Measurements from ENCODE around the gene COL21A1. TPM values are rescaled to one million over a fixed set of nuclear protein-coding genes. Genes with fewer than 3 reads are reported as not detected.

Gene COL21A1
- total RNA-seq, 1 experiment from 2014 or later, result 0.66 TPM

GRCh38 chr6:56009636-56010035 is 237.7 kb downstream of the COL21A1 start:
- in situ Hi-C loops (cut with HindIII; ENCODE audit: low pct_unique_long_range_greater_than_20kb, low sequenced_read_pairs), result no loop called here
- DNase-seq (ENCODE audit: low read depth, low spot score), result no peak

Small RNAs within 50 kb of the gene (small RNA-seq; reads per million reads assigned to genes)
- gene DHFRP6, result 0 reads per million in 2 experiments
